IMR-90 (cell line): ENCODE measurements around the gene PRKAG2. TPM values are rescaled to one million over a fixed set of nuclear protein-coding genes. Genes with fewer than 3 reads are reported as not detected.
A peak's percentile ranks its signal among the peaks of the same experiment; 100 is the strongest.

Experiments
- ATAC-seq: fragments of 200-7000 bp; cut with Tn5 transposase; 2 replicates; pipeline ENCODE4 v1.9.1; 2020; ENCODE audit warnings: low read depth, mild to moderate bottlenecking, moderate library complexity
- BruUV-seq: library from RNA; stranded (reverse); fragments of 400-500 nt; replicated peaks from 2 replicates; lab custom pipeline; 2021; lab: Mats Ljungman, UMichigan
- CTCF ChIA-PET: fragments of 300-600 bp; formaldehyde crosslinking; extraction: SDS; loops from one replicate; lab custom pipeline; 2021; ENCODE audit warnings: antibody characterized with exemption; lab: Yijun Ruan, JAX
- POLR2A ChIA-PET: fragments of 300-600 bp; sonication (Branson Sonifier 250); formaldehyde crosslinking; loops from one replicate; lab custom pipeline; 2022; ENCODE audit warnings: antibody characterized with exemption; ENCODE audit not compliant: unreplicated experiment; lab: Charles Lee
- DNase-seq: peaks from one replicate; pipeline ENCODE4 v3.0.0; 2013
- H2AFZ ChIP-seq: replicated peaks from 2 replicates; pipeline ENCODE3; 2013; ENCODE audit warnings: low read length, mild to moderate bottlenecking; ENCODE audit not compliant: poor library complexity
- H2AK5ac ChIP-seq: 2 replicates; pipeline ENCODE4 v1.6.1; 2013; ENCODE audit warnings: low read depth, low read length, inconsistent platforms
- H2AK9ac ChIP-seq: replicated peaks from 2 replicates; pipeline ENCODE3; 2013; ENCODE audit warnings: mild to moderate bottlenecking, low read depth, low read length, moderate library complexity; ENCODE audit not compliant: poor library complexity
- H2BK120ac ChIP-seq: 2 replicates; pipeline ENCODE4 v1.6.1; 2013; ENCODE audit warnings: low read depth, low read length, inconsistent platforms
- H2BK15ac ChIP-seq: 3 replicates; pipeline ENCODE4 v1.6.1; 2013; ENCODE audit warnings: low read depth, low read length, inconsistent platforms
- H2BK20ac ChIP-seq: 2 replicates; pipeline ENCODE4 v1.6.1; 2013; ENCODE audit warnings: low read depth, mild to moderate bottlenecking, inconsistent platforms, low read length, moderate library complexity
- H2BK5ac ChIP-seq: 2 replicates; pipeline ENCODE4 v1.6.1; 2013; ENCODE audit warnings: mild to moderate bottlenecking, low read depth, low read length, inconsistent platforms; ENCODE audit not compliant: poor library complexity, severe bottlenecking
- H3K14ac ChIP-seq: replicated peaks from 2 replicates; pipeline ENCODE4 v1.6.1; 2013; ENCODE audit warnings: low read depth, low read length, inconsistent platforms
- H3K18ac ChIP-seq: 2 replicates; pipeline ENCODE4 v1.6.1; 2013; ENCODE audit warnings: low read depth, low read length, control low read depth
- H3K23ac ChIP-seq: 2 replicates; pipeline ENCODE4 v1.6.1; 2013; ENCODE audit warnings: low read depth, low read length, inconsistent platforms
- H3K27ac ChIP-seq: 2 replicates; pipeline ENCODE4 v1.5.1; 2013; ENCODE audit warnings: mild to moderate bottlenecking, control low read depth, low read length; ENCODE audit not compliant: insufficient read depth
- H3K27me3 ChIP-seq: 2 replicates; pipeline ENCODE4 v1.6.1; 2013; ENCODE audit warnings: low read length; ENCODE audit not compliant: control insufficient read depth, insufficient read depth
- H3K36me3 ChIP-seq: 2 replicates; pipeline ENCODE4 v1.6.1; 2013; ENCODE audit warnings: low read length, mixed read lengths; ENCODE audit not compliant: control insufficient read depth, insufficient read depth
- H3K4ac ChIP-seq: 2 replicates; pipeline ENCODE4 v1.6.1; 2013; ENCODE audit warnings: low read depth, low read length, inconsistent platforms
- H3K4me1 ChIP-seq: 2 replicates; pipeline ENCODE4 v1.6.1; 2013; ENCODE audit warnings: low read length, mixed read lengths; ENCODE audit not compliant: control insufficient read depth, insufficient read depth
- H3K4me2 ChIP-seq: 2 replicates; pipeline ENCODE4 v1.6.1; 2013; ENCODE audit warnings: low read depth, mild to moderate bottlenecking, control low read depth, low read length, moderate library complexity
- H3K4me3 ChIP-seq: 2 replicates; pipeline ENCODE4 v1.5.1; 2013; ENCODE audit warnings: low read depth, mild to moderate bottlenecking, control low read depth, low read length, moderate library complexity; ENCODE audit not compliant: insufficient read depth
- H3K56ac ChIP-seq: 2 replicates; pipeline ENCODE4 v1.6.1; 2013; ENCODE audit warnings: low read length, inconsistent platforms; ENCODE audit not compliant: insufficient read depth; ENCODE audit errors: extremely low read depth
- H3K79me1 ChIP-seq, 2 experiments: 2 replicates each; pipeline ENCODE4 v1.6.1; 2013; ENCODE audit warnings: low read length in 2 of 2, inconsistent platforms in 1 of 2, low read depth in 1 of 2
- H3K9ac ChIP-seq: 2 replicates; pipeline ENCODE4 v1.6.1; 2013; ENCODE audit warnings: low read depth, low read length, control low read depth
- H3K9me1 ChIP-seq: 2 replicates; pipeline ENCODE4 v1.6.1; 2013; ENCODE audit warnings: low read length, inconsistent platforms; ENCODE audit not compliant: insufficient read depth
- H3K9me3 ChIP-seq: 2 replicates; pipeline ENCODE4 v1.6.1; 2013; ENCODE audit warnings: low read length; ENCODE audit not compliant: control insufficient read depth, insufficient read depth
- H4K20me1 ChIP-seq: 2 replicates; pipeline ENCODE4 v1.6.1; 2013; ENCODE audit warnings: low read length, inconsistent platforms; ENCODE audit not compliant: insufficient read depth
- H4K5ac ChIP-seq: 2 replicates; pipeline ENCODE4 v1.6.1; 2013; ENCODE audit warnings: mild to moderate bottlenecking, low read depth, low read length, control low read depth
- H4K8ac ChIP-seq, 2 experiments: 2 replicates each; pipeline ENCODE4 v1.6.1; 2013; ENCODE audit warnings: low read depth in 2 of 2, low read length in 2 of 2, control low read depth in 1 of 2, inconsistent platforms in 1 of 2
- H4K91ac ChIP-seq: 2 replicates; pipeline ENCODE4 v1.6.1; 2013; ENCODE audit warnings: low read depth, low read length, inconsistent platforms; ENCODE audit not compliant: insufficient read depth
- BHLHE40 ChIP-seq: fragments of 150-350 bp; IDR thresholded peaks from 2 replicates; pipeline ENCODE4 v1.6.1; 2016; ENCODE audit warnings: mild to moderate bottlenecking, low read depth, low read length
- CEBPB ChIP-seq: IDR thresholded peaks from 2 replicates; pipeline ENCODE4 v1.6.1; 2012; ENCODE audit warnings: low read depth, low read length, improper control_type of control experiment
- CHD1 ChIP-seq: IDR thresholded peaks from 2 replicates; pipeline ENCODE4 v1.6.1; 2012; ENCODE audit warnings: low read depth, low read length, improper control_type of control experiment
- FOS ChIP-seq: fragments of 150-350 bp; IDR thresholded peaks from 2 replicates; pipeline ENCODE4 v1.6.1; 2016; ENCODE audit warnings: low read depth, low read length
- MAFK ChIP-seq: IDR thresholded peaks from 2 replicates; pipeline ENCODE4 v1.6.1; 2012; ENCODE audit warnings: low read depth, low read length, improper control_type of control experiment
- MAZ ChIP-seq: IDR thresholded peaks from 2 replicates; pipeline ENCODE4 v1.6.1; 2012; ENCODE audit warnings: low read depth, mild to moderate bottlenecking, low read length, improper control_type of control experiment, moderate library complexity, borderline replicate concordance
- NFE2L2 ChIP-seq: fragments of 150-350 bp; IDR thresholded peaks from 2 replicates; pipeline ENCODE4 v1.6.1; 2016; ENCODE audit warnings: low read depth, mild to moderate bottlenecking, low read length
- POLR2A ChIP-seq: IDR thresholded peaks from 2 replicates; pipeline ENCODE4 v1.6.1; 2012; ENCODE audit warnings: mild to moderate bottlenecking, low read depth, low read length
- RAD21 ChIP-seq: IDR thresholded peaks from 2 replicates; pipeline ENCODE4 v1.6.1; 2012; ENCODE audit warnings: low read length, improper control_type of control experiment
- RFX5 ChIP-seq: IDR thresholded peaks from 2 replicates; pipeline ENCODE4 v1.8.0; 2012; ENCODE audit warnings: low read depth, mild to moderate bottlenecking, low read length, moderate library complexity
- WGBS, 2 experiments: methylation state at CpG; one replicate each; pipeline versions ENCODE4 v1.1.5 to v1.1.7; 2013; ENCODE audit warnings: missing lambda C conversion rate in 2 of 2; ENCODE audit not compliant: insufficient read length in 1 of 2; ENCODE audit errors: extremely low coverage in 2 of 2; 5-methylcytosine and 5-hydroxymethylcytosine counted together
- dilution Hi-C: fragments of 300-500 bp; cut with HindIII; formaldehyde crosslinking; loops from one replicate; pipeline ENCODE4 v1.14.3; 2018; ENCODE audit warnings: low sequenced_read_pairs; ENCODE audit not compliant: unreplicated experiment
- in situ Hi-C: fragments of 300-500 bp; cut with MboI; formaldehyde crosslinking; loops from 3 replicates; pipeline ENCODE4 v1.14.3; 2019; ENCODE audit warnings: low sequenced_read_pairs, inconsistent platforms, mixed read lengths
- intact Hi-C: fragments of 100-400 bp; cut with micrococcal nuclease; formaldehyde crosslinking; loops from 2 replicates; pipeline ENCODE4 v1.10.0; 2022
- polyA plus RNA-seq, 3 experiments: library from polyadenylated mRNA; depleted of rRNA; stranded (reverse); fragments of >200 nt; gene quantifications; 2 replicates each; pipeline ENCODE4 v1.2.3, GENCODE V29; 2012; ENCODE audit warnings: low replicate concordance in 1 of 3
- total RNA-seq: library from RNA; depleted of rRNA; stranded (reverse); fragments of >200 nt; gene quantifications from 2 replicates; pipeline ENCODE4 v1.2.3, GENCODE V29; 2012
- TF ChIP-seq, protein P1 (sequence below): conservative IDR thresholded peaks from 2 replicates; pipeline ENCODE4 v1.5.1; 2012; ENCODE audit warnings: mild to moderate bottlenecking, low read depth, low read length, improper control_type of control experiment
- TF ChIP-seq, protein P2 (sequence below): fragments of 150-350 bp; IDR thresholded peaks from 2 replicates; pipeline ENCODE4 v1.6.1; 2017; ENCODE audit warnings: mild to moderate bottlenecking, antibody characterized with exemption, low read length, low read depth
- TF ChIP-seq, protein P3 (sequence below): fragments of 150-350 bp; IDR thresholded peaks from 2 replicates; pipeline ENCODE4 v1.6.1; 2016; ENCODE audit warnings: low read depth, mild to moderate bottlenecking, low read length, moderate library complexity, borderline replicate concordance

PRKAG2 gene
- total and polyA plus RNA-seq, 2 of the 4 experiments (the other 2 are of a cell fraction): 15.4 to 21.6 TPM

DNA sequence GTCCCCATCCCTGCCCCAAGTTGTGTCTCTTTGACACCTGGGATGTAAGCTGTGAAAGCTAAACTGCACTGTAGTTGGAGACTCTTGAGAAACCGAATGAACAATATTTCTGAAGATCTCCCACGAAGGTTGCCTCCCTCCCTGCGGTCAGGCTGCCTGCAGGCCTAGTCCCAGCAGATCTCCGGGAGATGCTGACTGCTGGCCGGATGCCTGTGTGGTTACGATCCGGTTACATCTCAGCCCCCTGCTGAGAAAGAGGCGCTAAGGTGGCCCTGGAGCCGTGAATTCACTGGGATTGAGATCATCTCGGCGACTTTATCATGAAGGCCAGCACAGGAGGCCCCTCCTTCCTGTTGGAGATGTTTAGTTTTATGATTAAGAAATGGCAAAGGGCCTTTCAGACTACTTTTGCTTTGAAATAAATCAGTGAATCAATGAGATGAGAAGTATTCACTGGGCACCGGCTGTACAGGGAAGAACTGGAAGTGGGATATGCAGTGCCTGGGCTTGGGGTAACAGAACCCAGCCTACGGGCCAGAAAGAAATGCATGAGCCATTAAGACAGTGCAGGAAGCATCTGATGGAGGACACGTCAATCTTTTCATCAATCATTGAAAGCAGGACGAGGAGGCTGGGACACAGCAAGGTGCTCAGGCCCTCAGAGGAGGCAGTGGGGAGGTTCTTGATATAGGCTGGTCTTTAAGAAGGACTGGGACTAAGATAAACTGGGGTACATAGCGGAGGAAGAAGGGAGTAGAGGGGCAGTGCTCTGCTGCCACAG is 177.6 kb downstream of the PRKAG2 start:
- Histone ChIP-seq H4K8ac (0 out of 4 replicates have a peak overlapping the region, but pooled peaks of 1 of the 2 experiments have one; percentile 13), H2BK5ac (no peak overlapping the region), H3K79me1 (peaks cover 0 to 5% of the 10 kb centered on the region in 2 experiments; a peak in 2 of 4 replicates), H3K4me2 (peak overlapping the region; percentile 22; the same call in 1 of the 2 replicates), H3K36me3 (no peaks in the 10 kb centered on the region), H4K20me1 (peaks cover 5% of the 10 kb centered on the region; the same call in 1 of the 2 replicates), H3K14ac (no peak overlapping the region), H3K56ac (no peak overlapping the region), H2AK9ac (peak overlapping the region; percentile 6), H3K27me3 (no peaks in the 10 kb centered on the region), H3K9me3 (no peaks in the 10 kb centered on the region), H4K5ac (no peak overlapping the region), H3K4me3 (no peak overlapping the region), H3K4me1 (peaks cover 12% of the 10 kb centered on the region), H2AK5ac (peak overlapping the region; percentile 33), H2AFZ (peak overlapping the region; percentile 48), H3K9ac (no peak overlapping the region), H4K91ac (peak overlapping the region; percentile 35; the same call in 1 of the 2 replicates), H2BK20ac (peak overlapping the region; percentile 7; the same call in 1 of the 2 replicates), H2BK15ac (peak overlapping the region; percentile 6; the same call in 1 of the 3 replicates), H3K27ac (peak overlapping the region; percentile 7; the same call in 1 of the 2 replicates), H3K4ac (peak overlapping the region; percentile 62), H3K18ac (0 out of 2 replicates have a peak overlapping the region, but pooled peaks have one; percentile 10), H3K9me1 (peaks cover 12% of the 10 kb centered on the region), H2BK120ac (peak overlapping the region; percentile 39; the same call in 1 of the 2 replicates), H3K23ac (no peak overlapping the region)
- no TSS peak for BruUV-seq
- dilution Hi-C loops (no loop called here), in situ Hi-C loops (no loop called here), intact Hi-C loops (loop anchor here (2.0 kb wide), 2 partner anchors 55 to 67 kb away; no protein-coding TSS in a partner anchor)
- ChIA-PET POLR2A (no interaction called here), CTCF (no interaction called here)
- DNase-seq (peak; percentile 97), ATAC-seq (peak; percentile 96)
- 33% methylated on average over 7 of the region's 16 CpGs; no CpG with 5 or more reads in 1 of the 2 experiments for WGBS, 2 experiments
- TF ChIP-seq MAFK: no peak
- no peak for TF ChIP-seq CHD1
- TF ChIP-seq RAD21: peak; percentile 30
- TF ChIP-seq, protein P1, sequence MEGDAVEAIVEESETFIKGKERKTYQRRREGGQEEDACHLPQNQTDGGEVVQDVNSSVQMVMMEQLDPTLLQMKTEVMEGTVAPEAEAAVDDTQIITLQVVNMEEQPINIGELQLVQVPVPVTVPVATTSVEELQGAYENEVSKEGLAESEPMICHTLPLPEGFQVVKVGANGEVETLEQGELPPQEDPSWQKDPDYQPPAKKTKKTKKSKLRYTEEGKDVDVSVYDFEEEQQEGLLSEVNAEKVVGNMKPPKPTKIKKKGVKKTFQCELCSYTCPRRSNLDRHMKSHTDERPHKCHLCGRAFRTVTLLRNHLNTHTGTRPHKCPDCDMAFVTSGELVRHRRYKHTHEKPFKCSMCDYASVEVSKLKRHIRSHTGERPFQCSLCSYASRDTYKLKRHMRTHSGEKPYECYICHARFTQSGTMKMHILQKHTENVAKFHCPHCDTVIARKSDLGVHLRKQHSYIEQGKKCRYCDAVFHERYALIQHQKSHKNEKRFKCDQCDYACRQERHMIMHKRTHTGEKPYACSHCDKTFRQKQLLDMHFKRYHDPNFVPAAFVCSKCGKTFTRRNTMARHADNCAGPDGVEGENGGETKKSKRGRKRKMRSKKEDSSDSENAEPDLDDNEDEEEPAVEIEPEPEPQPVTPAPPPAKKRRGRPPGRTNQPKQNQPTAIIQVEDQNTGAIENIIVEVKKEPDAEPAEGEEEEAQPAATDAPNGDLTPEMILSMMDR: peak; percentile 11; the same call in 1 of the 2 replicates
- TF ChIP-seq, protein P2, sequence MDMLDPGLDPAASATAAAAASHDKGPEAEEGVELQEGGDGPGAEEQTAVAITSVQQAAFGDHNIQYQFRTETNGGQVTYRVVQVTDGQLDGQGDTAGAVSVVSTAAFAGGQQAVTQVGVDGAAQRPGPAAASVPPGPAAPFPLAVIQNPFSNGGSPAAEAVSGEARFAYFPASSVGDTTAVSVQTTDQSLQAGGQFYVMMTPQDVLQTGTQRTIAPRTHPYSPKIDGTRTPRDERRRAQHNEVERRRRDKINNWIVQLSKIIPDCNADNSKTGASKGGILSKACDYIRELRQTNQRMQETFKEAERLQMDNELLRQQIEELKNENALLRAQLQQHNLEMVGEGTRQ: no peak
- peak; percentile 23; the same call in 1 of the 2 replicates for TF ChIP-seq BHLHE40
- TF ChIP-seq FOS: no peak
- peak; percentile 52; the same call in 1 of the 2 replicates for TF ChIP-seq MAZ
- TF ChIP-seq NFE2L2: no peak
- TF ChIP-seq POLR2A: no peak
- peak; percentile 40; the same call in 1 of the 2 replicates for TF ChIP-seq CEBPB
- TF ChIP-seq, protein P3, sequence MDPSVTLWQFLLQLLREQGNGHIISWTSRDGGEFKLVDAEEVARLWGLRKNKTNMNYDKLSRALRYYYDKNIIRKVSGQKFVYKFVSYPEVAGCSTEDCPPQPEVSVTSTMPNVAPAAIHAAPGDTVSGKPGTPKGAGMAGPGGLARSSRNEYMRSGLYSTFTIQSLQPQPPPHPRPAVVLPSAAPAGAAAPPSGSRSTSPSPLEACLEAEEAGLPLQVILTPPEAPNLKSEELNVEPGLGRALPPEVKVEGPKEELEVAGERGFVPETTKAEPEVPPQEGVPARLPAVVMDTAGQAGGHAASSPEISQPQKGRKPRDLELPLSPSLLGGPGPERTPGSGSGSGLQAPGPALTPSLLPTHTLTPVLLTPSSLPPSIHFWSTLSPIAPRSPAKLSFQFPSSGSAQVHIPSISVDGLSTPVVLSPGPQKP: no peak
- no peak for TF ChIP-seq RFX5
